ENCODE data around the gene MYL9.

- no peak for TF ChIP-seq POLR2A (IDR thresholded peaks at IDR 0.05; ENCODE audit: low read depth, low read length)
- TF ChIP-seq TAF1 (IDR thresholded peaks at IDR 0.05; ENCODE audit: borderline replicate concordance, low read depth, low read length) = no peak
These were observed 42.1 kb upstream of the MYL9 start for GRCh38 chr20:36499211-36499610.

Data from GM12892 (cell line).